SK-N-SH (cell line): ENCODE data around the gene ATP1A1. TPM values are rescaled to one million over a fixed set of nuclear protein-coding genes. Genes with fewer than 3 reads are reported as not detected.
A peak's percentile ranks its signal among the peaks of the same experiment; 100 is the strongest.

Source experiments
- CTCF ChIA-PET: fragments of 300-600, 350-600 bp; formaldehyde crosslinking; extraction: SDS; loops from one replicate; lab custom pipeline; 2021; lab: Yijun Ruan, JAX
- POLR2A ChIA-PET: fragments of 350-600 bp; sonication (Branson Sonifier 250); formaldehyde crosslinking; extraction: SDS; loops from one replicate; lab custom pipeline; 2020; ENCODE audit warnings: antibody characterized with exemption, inconsistent platforms; lab: Yijun Ruan, JAX
- DNase-seq: peaks from one replicate; pipeline ENCODE4 v3.0.0; 2012
- H2AFZ ChIP-seq: fragments of 200-600 bp; sonication (generic); 2 replicates; pipeline ENCODE4 v1.8.1; 2016; ENCODE audit warnings: antibody characterized with exemption, mild to moderate bottlenecking, low read depth
- H3F3A ChIP-seq: fragments of 200-600 bp; sonication (generic); replicated peaks from 2 replicates; pipeline ENCODE3; 2016; ENCODE audit warnings: antibody characterized with exemption, mild to moderate bottlenecking; ENCODE audit not compliant: insufficient read depth
- H3K27ac ChIP-seq, 2 experiments: fragments of 200-500 bp in 1 of 2; fragments of 200-600 bp in 1 of 2; sonication (Bioruptor generic) in 1 of 2; sonication (generic), shearing (Covaris generic) in 1 of 2; 2 replicates each; pipeline versions ENCODE4 v1.5.1 to v1.6.1; 2014 to 2016; ENCODE audit warnings: low read depth in 2 of 2, inconsistent platforms in 1 of 2, low read length in 1 of 2, mild to moderate bottlenecking in 1 of 2, mixed read lengths in 1 of 2
- H3K27me3 ChIP-seq: fragments of 200-600 bp; sonication (generic), shearing (Covaris generic); 2 replicates; pipeline ENCODE4 v1.6.1; 2016; ENCODE audit warnings: mixed run types; ENCODE audit not compliant: insufficient read depth
- H3K36me3 ChIP-seq, 2 experiments: fragments of 200-500 bp in 1 of 2; fragments of 200-600 bp in 1 of 2; sonication (Bioruptor generic) in 1 of 2; sonication (generic) in 1 of 2; replicated peaks in 1 of 2; 2 replicates each; pipeline versions ENCODE3 to v1.5.1; 2014 to 2016; ENCODE audit warnings: low read length in 1 of 2, mild to moderate bottlenecking in 1 of 2; ENCODE audit not compliant: insufficient read depth in 2 of 2, control insufficient read depth in 1 of 2
- H3K4me1 ChIP-seq, 2 experiments: fragments of 200-500 bp in 1 of 2; fragments of 200-600 bp in 1 of 2; sonication (Bioruptor generic) in 1 of 2; sonication (generic), shearing (Covaris generic) in 1 of 2; 2 replicates each; pipeline versions ENCODE4 v1.5.1 to v1.6.1; 2014 to 2016; ENCODE audit warnings: low read depth in 1 of 2, low read length in 1 of 2, mixed run types in 1 of 2; ENCODE audit not compliant: insufficient read depth in 2 of 2, control insufficient read depth in 1 of 2
- H3K4me2 ChIP-seq: fragments of 200-600 bp; sonication (generic), shearing (Covaris generic); 2 replicates; pipeline ENCODE4 v1.6.1; 2017; ENCODE audit warnings: mixed run types
- H3K4me3 ChIP-seq, 2 experiments: fragments of 200-500 bp in 1 of 2; fragments of 200-600 bp in 1 of 2; sonication (Bioruptor generic) in 1 of 2; sonication (generic), shearing (Covaris generic) in 1 of 2; 2 replicates each; pipeline versions ENCODE4 v1.5.1 to v1.8.1; 2014 to 2016; ENCODE audit warnings: low read depth in 2 of 2, inconsistent platforms in 1 of 2, low read length in 1 of 2, mild to moderate bottlenecking in 1 of 2, mixed read lengths in 1 of 2, moderate library complexity in 1 of 2
- H3K79me2 ChIP-seq: fragments of 200-600 bp; sonication (generic); 2 replicates; pipeline ENCODE4 v1.8.1; 2017; ENCODE audit warnings: mild to moderate bottlenecking; ENCODE audit not compliant: insufficient read depth
- H3K9ac ChIP-seq: fragments of 200-600 bp; sonication (generic); 2 replicates; pipeline ENCODE4 v1.6.1; 2017; ENCODE audit warnings: mixed run types
- H3K9me2 ChIP-seq: fragments of 200-600 bp; sonication (generic); 2 replicates; pipeline ENCODE4 v1.6.1; 2017; ENCODE audit warnings: mixed run types
- H3K9me3 ChIP-seq: fragments of 200-600 bp; sonication (generic); 2 replicates; pipeline ENCODE4 v1.6.1; 2017; ENCODE audit warnings: mixed run types, mild to moderate bottlenecking, moderate library complexity
- H4K20me1 ChIP-seq: fragments of 200-600 bp; sonication (generic); 2 replicates; pipeline ENCODE4 v1.6.1; 2017; ENCODE audit warnings: mild to moderate bottlenecking, mixed run types; ENCODE audit not compliant: insufficient read depth
- FOXM1 ChIP-seq: IDR thresholded peaks from 2 replicates; pipeline ENCODE4 v1.4.0; 2012; ENCODE audit warnings: low read depth, mild to moderate bottlenecking
- GABPA ChIP-seq: IDR thresholded peaks from 2 replicates; pipeline ENCODE4 v1.4.0; 2012; ENCODE audit warnings: low read depth, mild to moderate bottlenecking
- IRF3 ChIP-seq: fragments of 150-350 bp; IDR thresholded peaks from 2 replicates; pipeline ENCODE4 v1.6.1; 2016; ENCODE audit warnings: mild to moderate bottlenecking, low read depth, low read length
- RAD21 ChIP-seq: IDR thresholded peaks from 2 replicates; pipeline ENCODE4 v1.6.1; 2012; ENCODE audit warnings: mild to moderate bottlenecking, low read length
- REST ChIP-seq: IDR thresholded peaks from 2 replicates; pipeline ENCODE4 v1.6.1; 2012; ENCODE audit warnings: mild to moderate bottlenecking, low read depth, low read length, moderate library complexity
- ZBTB33 ChIP-seq: IDR thresholded peaks from 2 replicates; pipeline ENCODE4 v1.4.0; 2012; ENCODE audit warnings: low read depth, borderline replicate concordance
- WGBS: methylation state at CpG from one replicate; pipeline ENCODE4 v1.1.6; 2017; ENCODE audit warnings: low lambda C conversion rate; 5-methylcytosine and 5-hydroxymethylcytosine counted together
- polyA plus RNA-seq, 3 experiments: library from polyadenylated mRNA; depleted of rRNA; stranded (reverse); fragments of >200 nt; gene quantifications; 2 replicates each; pipeline ENCODE4 v1.2.3, GENCODE V29; 2012

The ATP1A1 gene
- polyA plus RNA-seq, 1 of the 3 experiments (the other 2 are of a cell fraction): 233 TPM

- H3K4me1 ChIP-seq: peaks cover 0 to 19% of the 10 kb centered on the region in 2 experiments; a peak in 3 of 4 replicates
- no peak for DNase-seq
These were observed 16.4 kb upstream of the ATP1A1 start for GRCh38 chr1:116356673-116357072.

More at GRCh38 chr1:116356673-116357072, 16.4 kb upstream of the ATP1A1 start:
- no peaks in the 10 kb centered on the region for H3K9me2 ChIP-seq
- no peak overlapping the region for H3K4me3 ChIP-seq
- H3K27me3 ChIP-seq: no peaks in the 10 kb centered on the region
- no peaks in the 10 kb centered on the region for H4K20me1 ChIP-seq
- H3F3A ChIP-seq: no peaks in the 10 kb centered on the region
- H2AFZ ChIP-seq: peak overlapping the region; percentile 40; the same call in 1 of the 2 replicates
- H3K4me2 ChIP-seq: no peak overlapping the region
- no peaks in the 10 kb centered on the region for H3K79me2 ChIP-seq
- no peaks in the 10 kb centered on the region for H3K9me3 ChIP-seq
- POLR2A ChIA-PET: no interaction called here
- no peak overlapping the region for H3K9ac ChIP-seq
- TF ChIP-seq FOXM1: no peak
- no peak for TF ChIP-seq ZBTB33
- no peak for TF ChIP-seq REST
- no peak for TF ChIP-seq RAD21
- no peak for TF ChIP-seq IRF3
- no peak for TF ChIP-seq GABPA
- H3K27ac ChIP-seq: no peak overlapping the region
- H3K36me3 ChIP-seq: no peaks in the 10 kb centered on the region
- CTCF ChIA-PET: interaction anchor here (0.9 kb wide), 1 partner anchor 129 kb away, joined by 3 read pairs; no protein-coding TSS in a partner anchor
- 39% methylated on average over 2 of the region's 2 CpGs for WGBS
